Gastrocnemius medialis (tissue), 4 donors: Measurements from ENCODE around the gene TMC3.

Experiments used
- POLR2A ChIP-seq, 2 donors: fragments of 450-650 bp; IDR thresholded peaks; one replicate each; pipeline ENCODE4 v1.6.1; 2017; ENCODE audit warnings: antibody characterized with exemption in 2 of 2, mild to moderate bottlenecking in 2 of 2, moderate library complexity in 2 of 2
- TF ChIP-seq, protein P1 (sequence below), 5 experiments: fragments of 450-650 bp in 3 of 5; fragments of 200-600 bp in 2 of 5; sonication (generic) in 2 of 5; IDR thresholded peaks in 4 of 5; conservative IDR thresholded peaks in 1 of 5; 1 replicate in 4 of 5; 2 replicates in 1 of 5; pipeline ENCODE4 v1.5.1; 2016 to 2019; ENCODE audit warnings: antibody characterized with exemption in 5 of 5, mild to moderate bottlenecking in 3 of 5, moderate library complexity in 3 of 5

DNA sequence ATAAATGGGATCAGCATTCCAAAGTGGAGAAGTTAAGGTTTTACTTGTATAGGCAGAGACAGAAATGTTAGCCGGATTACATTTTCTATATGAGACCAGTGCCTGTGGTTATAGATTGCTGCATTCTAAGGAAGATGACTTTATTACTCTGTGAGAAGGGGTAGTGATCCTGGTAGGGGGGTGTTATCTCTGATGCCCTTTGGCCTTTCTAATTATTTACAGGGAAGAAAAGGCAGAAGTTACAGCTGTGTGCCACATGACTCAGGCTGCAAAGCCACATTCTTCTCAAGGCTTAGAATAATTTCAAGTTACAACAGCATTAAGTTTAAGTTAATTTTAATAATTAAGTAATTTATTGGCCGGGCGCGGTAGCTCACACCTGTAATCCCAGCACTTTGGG, 2.2 kb upstream of the TMC3 start:
- TF ChIP-seq, protein P1, sequence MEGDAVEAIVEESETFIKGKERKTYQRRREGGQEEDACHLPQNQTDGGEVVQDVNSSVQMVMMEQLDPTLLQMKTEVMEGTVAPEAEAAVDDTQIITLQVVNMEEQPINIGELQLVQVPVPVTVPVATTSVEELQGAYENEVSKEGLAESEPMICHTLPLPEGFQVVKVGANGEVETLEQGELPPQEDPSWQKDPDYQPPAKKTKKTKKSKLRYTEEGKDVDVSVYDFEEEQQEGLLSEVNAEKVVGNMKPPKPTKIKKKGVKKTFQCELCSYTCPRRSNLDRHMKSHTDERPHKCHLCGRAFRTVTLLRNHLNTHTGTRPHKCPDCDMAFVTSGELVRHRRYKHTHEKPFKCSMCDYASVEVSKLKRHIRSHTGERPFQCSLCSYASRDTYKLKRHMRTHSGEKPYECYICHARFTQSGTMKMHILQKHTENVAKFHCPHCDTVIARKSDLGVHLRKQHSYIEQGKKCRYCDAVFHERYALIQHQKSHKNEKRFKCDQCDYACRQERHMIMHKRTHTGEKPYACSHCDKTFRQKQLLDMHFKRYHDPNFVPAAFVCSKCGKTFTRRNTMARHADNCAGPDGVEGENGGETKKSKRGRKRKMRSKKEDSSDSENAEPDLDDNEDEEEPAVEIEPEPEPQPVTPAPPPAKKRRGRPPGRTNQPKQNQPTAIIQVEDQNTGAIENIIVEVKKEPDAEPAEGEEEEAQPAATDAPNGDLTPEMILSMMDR (IDR thresholded peaks at IDR 0.05 in 4 of 5, conservative IDR thresholded peaks at IDR 0.05 in 1 of 5): no peak
- no peak for TF ChIP-seq POLR2A (IDR thresholded peaks at IDR 0.05)
